Neural cell (in vitro differentiated cells): ENCODE data around the gene GRN.

ENCODE experiments used
- EP300 ChIP-seq: fragments of 450-650 bp; conservative IDR thresholded peaks from 2 replicates; pipeline ENCODE4 v1.6.1; 2014; ENCODE audit warnings: antibody characterized with exemption, mild to moderate bottlenecking, moderate library complexity; ENCODE audit not compliant: poor library complexity, severe bottlenecking
- EZH2 ChIP-seq: fragments of 200-600, 300-800 bp; shearing (Covaris generic), sonication (generic); IDR thresholded peaks from 2 replicates; pipeline ENCODE4 v1.6.1; 2014; ENCODE audit warnings: antibody characterized with exemption, low read length, borderline replicate concordance, mild to moderate bottlenecking; ENCODE audit not compliant: insufficient read depth, poor library complexity, severe bottlenecking
- MXI1 ChIP-seq: fragments of 450-650 bp; conservative IDR thresholded peaks from 2 replicates; pipeline ENCODE4 v1.6.1; 2014; ENCODE audit warnings: antibody characterized with exemption, mild to moderate bottlenecking; ENCODE audit not compliant: poor library complexity, severe bottlenecking
- POLR2AphosphoS5 ChIP-seq: IDR thresholded peaks from 2 replicates; pipeline ENCODE4 v1.6.1; 2012
- RAD21 ChIP-seq: fragments of 450-650 bp; conservative IDR thresholded peaks from 2 replicates; pipeline ENCODE4 v1.6.1; 2014; ENCODE audit warnings: antibody characterized with exemption, mild to moderate bottlenecking, moderate library complexity
- SMC3 ChIP-seq: fragments of 450-650 bp; conservative IDR thresholded peaks from 2 replicates; pipeline ENCODE4 v1.6.1; 2014; ENCODE audit warnings: antibody characterized with exemption, mild to moderate bottlenecking, moderate library complexity; ENCODE audit not compliant: poor library complexity
- TAF1 ChIP-seq: IDR thresholded peaks from 2 replicates; pipeline ENCODE4 v1.6.1; 2012; ENCODE audit warnings: low read depth
- TF ChIP-seq, protein P1 (sequence below): fragments of 450-650 bp; IDR thresholded peaks from 2 replicates; pipeline ENCODE4 v1.5.1; 2014; ENCODE audit warnings: antibody characterized with exemption, mild to moderate bottlenecking, moderate library complexity; ENCODE audit not compliant: poor library complexity, severe bottlenecking
- TF ChIP-seq, protein P2 (sequence below): IDR thresholded peaks from 2 replicates; pipeline ENCODE4 v1.6.1; 2012; ENCODE audit warnings: borderline replicate concordance

DNA sequence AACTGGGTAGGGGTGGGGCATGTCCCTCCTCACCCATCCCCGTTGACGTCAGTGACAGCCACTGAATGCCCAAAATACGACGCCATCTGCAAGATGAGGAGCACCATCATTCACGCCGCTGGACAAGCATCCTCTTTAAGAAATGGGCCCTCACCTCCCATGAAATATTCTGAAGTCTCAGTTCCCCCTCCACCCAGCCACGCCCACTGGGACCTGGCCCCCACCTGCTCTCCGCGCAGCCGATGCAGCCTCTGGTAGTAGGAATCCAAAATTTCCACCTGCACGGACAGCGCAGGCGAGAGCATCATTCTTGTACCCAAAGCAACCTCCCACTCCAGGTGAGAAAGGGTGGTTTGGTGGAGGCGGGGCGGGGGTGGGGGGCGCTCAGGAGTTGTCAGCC lies 38.8 kb downstream of the GRN start:
- TF ChIP-seq, protein P1, sequence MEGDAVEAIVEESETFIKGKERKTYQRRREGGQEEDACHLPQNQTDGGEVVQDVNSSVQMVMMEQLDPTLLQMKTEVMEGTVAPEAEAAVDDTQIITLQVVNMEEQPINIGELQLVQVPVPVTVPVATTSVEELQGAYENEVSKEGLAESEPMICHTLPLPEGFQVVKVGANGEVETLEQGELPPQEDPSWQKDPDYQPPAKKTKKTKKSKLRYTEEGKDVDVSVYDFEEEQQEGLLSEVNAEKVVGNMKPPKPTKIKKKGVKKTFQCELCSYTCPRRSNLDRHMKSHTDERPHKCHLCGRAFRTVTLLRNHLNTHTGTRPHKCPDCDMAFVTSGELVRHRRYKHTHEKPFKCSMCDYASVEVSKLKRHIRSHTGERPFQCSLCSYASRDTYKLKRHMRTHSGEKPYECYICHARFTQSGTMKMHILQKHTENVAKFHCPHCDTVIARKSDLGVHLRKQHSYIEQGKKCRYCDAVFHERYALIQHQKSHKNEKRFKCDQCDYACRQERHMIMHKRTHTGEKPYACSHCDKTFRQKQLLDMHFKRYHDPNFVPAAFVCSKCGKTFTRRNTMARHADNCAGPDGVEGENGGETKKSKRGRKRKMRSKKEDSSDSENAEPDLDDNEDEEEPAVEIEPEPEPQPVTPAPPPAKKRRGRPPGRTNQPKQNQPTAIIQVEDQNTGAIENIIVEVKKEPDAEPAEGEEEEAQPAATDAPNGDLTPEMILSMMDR = no peak
- TF ChIP-seq POLR2AphosphoS5 = no peak
- no peak for TF ChIP-seq EZH2
- TF ChIP-seq MXI1 = no peak
- TF ChIP-seq, protein P2, sequence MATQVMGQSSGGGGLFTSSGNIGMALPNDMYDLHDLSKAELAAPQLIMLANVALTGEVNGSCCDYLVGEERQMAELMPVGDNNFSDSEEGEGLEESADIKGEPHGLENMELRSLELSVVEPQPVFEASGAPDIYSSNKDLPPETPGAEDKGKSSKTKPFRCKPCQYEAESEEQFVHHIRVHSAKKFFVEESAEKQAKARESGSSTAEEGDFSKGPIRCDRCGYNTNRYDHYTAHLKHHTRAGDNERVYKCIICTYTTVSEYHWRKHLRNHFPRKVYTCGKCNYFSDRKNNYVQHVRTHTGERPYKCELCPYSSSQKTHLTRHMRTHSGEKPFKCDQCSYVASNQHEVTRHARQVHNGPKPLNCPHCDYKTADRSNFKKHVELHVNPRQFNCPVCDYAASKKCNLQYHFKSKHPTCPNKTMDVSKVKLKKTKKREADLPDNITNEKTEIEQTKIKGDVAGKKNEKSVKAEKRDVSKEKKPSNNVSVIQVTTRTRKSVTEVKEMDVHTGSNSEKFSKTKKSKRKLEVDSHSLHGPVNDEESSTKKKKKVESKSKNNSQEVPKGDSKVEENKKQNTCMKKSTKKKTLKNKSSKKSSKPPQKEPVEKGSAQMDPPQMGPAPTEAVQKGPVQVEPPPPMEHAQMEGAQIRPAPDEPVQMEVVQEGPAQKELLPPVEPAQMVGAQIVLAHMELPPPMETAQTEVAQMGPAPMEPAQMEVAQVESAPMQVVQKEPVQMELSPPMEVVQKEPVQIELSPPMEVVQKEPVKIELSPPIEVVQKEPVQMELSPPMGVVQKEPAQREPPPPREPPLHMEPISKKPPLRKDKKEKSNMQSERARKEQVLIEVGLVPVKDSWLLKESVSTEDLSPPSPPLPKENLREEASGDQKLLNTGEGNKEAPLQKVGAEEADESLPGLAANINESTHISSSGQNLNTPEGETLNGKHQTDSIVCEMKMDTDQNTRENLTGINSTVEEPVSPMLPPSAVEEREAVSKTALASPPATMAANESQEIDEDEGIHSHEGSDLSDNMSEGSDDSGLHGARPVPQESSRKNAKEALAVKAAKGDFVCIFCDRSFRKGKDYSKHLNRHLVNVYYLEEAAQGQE = no peak
- TF ChIP-seq RAD21 = no peak
- TF ChIP-seq TAF1 = no peak
- no peak for TF ChIP-seq EP300
- TF ChIP-seq SMC3 = no peak
